Measurements from ENCODE around the gene FERMT1. TPM values are rescaled to one million over a fixed set of nuclear protein-coding genes. Genes with fewer than 3 reads are reported as not detected.

The FERMT1 gene
- total and polyA plus RNA-seq, 9 donors: 1.1 to 10.4 (median 4.7) TPM

DNA sequence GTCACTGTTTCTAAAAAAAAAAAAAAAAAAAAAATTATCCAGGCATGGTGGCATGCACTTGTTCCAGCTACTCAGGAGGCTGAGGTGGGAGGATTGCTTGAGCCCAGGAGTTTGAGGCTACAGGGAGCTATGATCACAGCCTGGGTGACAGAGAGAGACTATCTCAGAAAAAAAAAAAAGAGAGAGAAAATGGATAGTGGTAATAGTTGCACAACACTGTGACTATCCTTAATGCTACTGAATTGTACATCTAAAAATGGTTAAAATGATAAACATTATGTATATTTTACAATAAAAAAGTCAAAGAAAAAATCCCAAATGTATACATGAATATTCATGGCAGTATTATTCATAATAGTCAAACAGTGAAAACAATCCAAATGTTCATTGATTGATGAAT is 23.0 kb downstream of the FERMT1 start:
- no peaks in the 10 kb centered on the region for H3K9me3 ChIP-seq
- intact Hi-C loops (cut with DNase I): no loop called here
- H3K27me3 ChIP-seq: no peaks in the 10 kb centered on the region
- no peak overlapping the region for H3K27ac ChIP-seq
- DNase-seq: no peak
- H3K4me3 ChIP-seq: no peak overlapping the region
- TF ChIP-seq POLR2A (IDR thresholded peaks at IDR 0.05) (no peak), EP300 (IDR thresholded peaks at IDR 0.05) (no peak)
- TF ChIP-seq, protein P1, sequence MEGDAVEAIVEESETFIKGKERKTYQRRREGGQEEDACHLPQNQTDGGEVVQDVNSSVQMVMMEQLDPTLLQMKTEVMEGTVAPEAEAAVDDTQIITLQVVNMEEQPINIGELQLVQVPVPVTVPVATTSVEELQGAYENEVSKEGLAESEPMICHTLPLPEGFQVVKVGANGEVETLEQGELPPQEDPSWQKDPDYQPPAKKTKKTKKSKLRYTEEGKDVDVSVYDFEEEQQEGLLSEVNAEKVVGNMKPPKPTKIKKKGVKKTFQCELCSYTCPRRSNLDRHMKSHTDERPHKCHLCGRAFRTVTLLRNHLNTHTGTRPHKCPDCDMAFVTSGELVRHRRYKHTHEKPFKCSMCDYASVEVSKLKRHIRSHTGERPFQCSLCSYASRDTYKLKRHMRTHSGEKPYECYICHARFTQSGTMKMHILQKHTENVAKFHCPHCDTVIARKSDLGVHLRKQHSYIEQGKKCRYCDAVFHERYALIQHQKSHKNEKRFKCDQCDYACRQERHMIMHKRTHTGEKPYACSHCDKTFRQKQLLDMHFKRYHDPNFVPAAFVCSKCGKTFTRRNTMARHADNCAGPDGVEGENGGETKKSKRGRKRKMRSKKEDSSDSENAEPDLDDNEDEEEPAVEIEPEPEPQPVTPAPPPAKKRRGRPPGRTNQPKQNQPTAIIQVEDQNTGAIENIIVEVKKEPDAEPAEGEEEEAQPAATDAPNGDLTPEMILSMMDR (IDR thresholded peaks at IDR 0.05): no peak
- H3K4me1 ChIP-seq (ENCODE audit: insufficient read depth): no peaks in the 10 kb centered on the region
- no peaks in the 10 kb centered on the region for H3K36me3 ChIP-seq

DNA sequence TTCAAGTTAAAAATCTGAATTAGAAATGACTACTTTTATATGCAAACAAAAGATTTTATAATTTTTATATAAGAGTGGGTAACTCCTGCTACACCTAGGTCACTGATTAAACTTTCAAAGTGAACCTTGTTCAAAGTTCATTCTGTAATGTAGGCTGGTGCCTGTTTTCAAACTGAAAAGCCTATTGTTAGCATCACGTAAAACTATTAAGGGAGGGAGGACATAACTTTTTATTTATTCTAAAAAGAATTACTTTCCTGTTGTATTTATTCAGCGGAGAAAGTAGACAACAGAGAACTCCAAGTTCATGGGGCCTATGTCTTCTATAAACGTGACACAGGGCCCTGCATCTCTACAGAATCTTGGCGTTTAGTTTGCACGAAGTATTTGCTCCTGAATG is 27.4 kb downstream of the FERMT1 start:
- 89 to 93% (median 93%) methylated on average over 5 of the region's 5 CpGs for WGBS, 3 donors
- Histone ChIP-seq H3K27me3 (no peaks in the 10 kb centered on the region), H3K4me1 (ENCODE audit: insufficient read depth) (no peaks in the 10 kb centered on the region), H3K36me3 (no peaks in the 10 kb centered on the region), H3K27ac (no peak overlapping the region), H3K9me3 (no peaks in the 10 kb centered on the region), H3K4me3 (no peak overlapping the region)
- intact Hi-C loops (cut with DNase I): no loop called here
- no peak for DNase-seq
- TF ChIP-seq EP300 (IDR thresholded peaks at IDR 0.05) (no peak), POLR2A (IDR thresholded peaks at IDR 0.05) (no peak)
- TF ChIP-seq, protein P1 (IDR thresholded peaks at IDR 0.05): no peak

DNA sequence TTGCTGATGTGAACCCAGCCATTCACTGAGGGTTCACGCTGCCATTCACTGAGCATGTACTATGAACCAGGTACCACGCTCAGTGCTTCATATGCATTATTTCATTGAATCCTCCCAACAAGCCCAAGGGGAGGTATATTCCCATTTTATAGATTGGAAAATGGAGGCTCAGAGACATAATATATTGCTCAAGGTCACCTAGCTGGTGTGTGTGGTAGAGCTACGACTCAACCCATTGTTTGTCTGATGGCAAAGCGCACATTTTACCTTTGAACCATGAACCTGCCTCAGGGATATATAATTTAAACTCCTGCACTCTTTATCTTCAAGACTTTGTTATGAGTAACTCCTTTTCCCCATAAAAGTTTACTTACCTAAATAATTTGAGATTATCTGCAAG is 28.3 kb downstream of the FERMT1 start:
- H3K4me1 ChIP-seq (ENCODE audit: insufficient read depth): no peaks in the 10 kb centered on the region
- 89 to 96% (median 91%) methylated on average over 4 of the region's 4 CpGs for WGBS, 3 donors
- TF ChIP-seq, protein P1 (IDR thresholded peaks at IDR 0.05): no peak
- no peak for TF ChIP-seq EP300 (IDR thresholded peaks at IDR 0.05)
- no peak for TF ChIP-seq POLR2A (IDR thresholded peaks at IDR 0.05)
- H3K27me3 ChIP-seq: no peaks in the 10 kb centered on the region
- intact Hi-C loops (cut with DNase I): no loop called here
- DNase-seq: no peak
- H3K27ac ChIP-seq: no peak overlapping the region
- no peaks in the 10 kb centered on the region for H3K9me3 ChIP-seq
- no peak overlapping the region for H3K4me3 ChIP-seq
- H3K36me3 ChIP-seq: no peaks in the 10 kb centered on the region

DNA sequence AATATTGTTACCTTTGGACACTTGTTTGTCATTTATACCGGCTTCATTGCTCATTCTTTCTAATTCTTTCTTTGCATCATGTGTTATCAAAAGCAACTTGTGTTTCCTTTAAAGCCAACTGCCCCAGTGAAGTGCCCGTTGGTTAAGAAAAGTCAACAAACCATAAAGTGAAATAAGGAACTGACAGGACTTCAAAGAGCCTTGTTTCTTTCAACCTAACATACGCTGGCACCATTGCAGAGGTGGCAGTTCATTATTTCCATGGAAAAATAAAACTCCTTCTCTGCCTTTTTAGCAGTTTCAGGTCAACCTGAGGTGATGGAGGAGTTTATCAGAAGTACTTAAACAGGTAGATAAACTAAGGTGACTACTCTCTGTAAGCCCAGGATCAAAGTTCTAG is 28.8 kb downstream of the FERMT1 start:
- DNase-seq: no peak
- no peak overlapping the region for H3K4me3 ChIP-seq
- H3K9me3 ChIP-seq: no peaks in the 10 kb centered on the region
- 78 to 87% (median 83%) methylated on average over 3 of the region's 3 CpGs for WGBS, 3 donors
- H3K27me3 ChIP-seq: no peaks in the 10 kb centered on the region
- H3K36me3 ChIP-seq: no peaks in the 10 kb centered on the region
- H3K4me1 ChIP-seq (ENCODE audit: insufficient read depth): no peaks in the 10 kb centered on the region
- TF ChIP-seq EP300 (IDR thresholded peaks at IDR 0.05) (no peak), POLR2A (IDR thresholded peaks at IDR 0.05) (no peak)
- TF ChIP-seq, protein P1 (IDR thresholded peaks at IDR 0.05): no peak
- intact Hi-C loops (cut with DNase I): no loop called here
- no peak overlapping the region for H3K27ac ChIP-seq

DNA sequence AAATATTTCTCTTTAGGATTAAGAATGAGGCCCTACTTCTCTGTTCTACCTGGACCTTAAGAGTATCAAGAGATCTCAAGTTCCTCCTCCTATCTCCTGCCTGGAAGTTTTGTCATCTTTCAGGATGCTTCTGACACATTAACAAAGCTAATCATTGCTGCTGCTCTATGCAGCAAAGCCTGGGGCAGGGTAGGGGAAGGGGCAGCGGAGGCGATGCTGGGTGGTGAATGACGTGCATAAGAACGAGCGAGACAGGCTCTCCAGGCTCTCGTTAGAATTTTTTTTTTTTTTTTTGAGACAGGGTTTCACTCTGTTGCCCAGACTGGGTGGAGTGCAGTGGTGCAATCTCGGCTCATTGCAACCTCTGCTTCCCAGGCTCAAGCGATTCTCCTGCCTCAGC is 31.2 kb downstream of the FERMT1 start:
- WGBS, 3 donors: 80 to 91% (median 91%) methylated on average over 8 of the region's 8 CpGs
- no peak for DNase-seq
- TF ChIP-seq POLR2A (IDR thresholded peaks at IDR 0.05) (no peak), EP300 (IDR thresholded peaks at IDR 0.05) (no peak)
- TF ChIP-seq, protein P1 (IDR thresholded peaks at IDR 0.05): no peak

More for the DNA sequence above, 31.2 kb downstream of the FERMT1 start:
- H3K9me3 ChIP-seq: no peaks in the 10 kb centered on the region
- H3K36me3 ChIP-seq: no peaks in the 10 kb centered on the region
- H3K4me3 ChIP-seq: no peak overlapping the region
- intact Hi-C loops (cut with DNase I): no loop called here
- no peaks in the 10 kb centered on the region for H3K27me3 ChIP-seq
- no peak overlapping the region for H3K27ac ChIP-seq
- no peaks in the 10 kb centered on the region for H3K4me1 ChIP-seq (ENCODE audit: insufficient read depth)

All from ovary (tissue), 9 donors.